Neural cell (in vitro differentiated cells): ENCODE data around the gene METTL26.
A peak's percentile ranks its signal among the peaks of the same experiment; 100 is the strongest.

Source experiments
- CTCF ChIP-seq: fragments of 450-650 bp; IDR thresholded peaks from 2 replicates; pipeline ENCODE4 v1.5.1; 2014; ENCODE audit warnings: antibody characterized with exemption, mild to moderate bottlenecking, moderate library complexity; ENCODE audit not compliant: poor library complexity, severe bottlenecking
- POLR2AphosphoS5 ChIP-seq: IDR thresholded peaks from 2 replicates; pipeline ENCODE4 v1.6.1; 2012

GRCh38 chr16:588889-589657 lies 47.0 kb downstream of the METTL26 start:
- peak; percentile 23 for TF ChIP-seq CTCF
- TF ChIP-seq POLR2AphosphoS5, result peak; percentile 71
